HG03520 (cell line): ENCODE data around the gene LRPAP1.
"Not testable (repeated sequence)": the region's sequence is repeated elsewhere in the genome, so short reads cannot be mapped to it uniquely, and the experiment has no call there.

Source experiments
- ATAC-seq: cut with Tn5 transposase; IDR thresholded peaks from one replicate; pipeline ENCODE4 v1.9.1; 2021; ENCODE audit warnings: mild to moderate bottlenecking, moderate library complexity; ENCODE audit not compliant: unreplicated experiment

Gene LRPAP1

GRCh38 chr4:3464349-3464905 is 67.8 kb downstream of the LRPAP1 start:
- ATAC-seq, result no peak

- ATAC-seq, result no peak
Observed at GRCh38 chr4:3463556-3464348, 68.5 kb downstream of the LRPAP1 start.

- ATAC-seq, result no peak
Observed at GRCh38 chr4:3462790-3463415, 69.3 kb downstream of the LRPAP1 start, which contains the start of gene DOK7. Gene DOK7 (plus strand): TSS chr4:3463306. CDS start chr4:3463376, 70 bp downstream.

GRCh38 chr4:3462321-3462789 is 69.9 kb downstream of the LRPAP1 start:
- no peak for ATAC-seq

GRCh38 chr4:3461515-3462291 is 70.5 kb downstream of the LRPAP1 start:
- ATAC-seq, result no peak

- ATAC-seq, result no peak
Observed at GRCh38 chr4:3460926-3461325, 71.3 kb downstream of the LRPAP1 start.

GRCh38 chr4:3459156-3459555 is 73.1 kb downstream of the LRPAP1 start:
- ATAC-seq, result not testable (repeated sequence)

GRCh38 chr4:3458371-3458770 is 73.9 kb downstream of the LRPAP1 start:
- no peak for ATAC-seq

GRCh38 chr4:3455596-3455995 is 76.6 kb downstream of the LRPAP1 start:
- ATAC-seq, result not testable (repeated sequence)
